ENCODE results near the gene ACY1.

ACY1 gene

DNA sequence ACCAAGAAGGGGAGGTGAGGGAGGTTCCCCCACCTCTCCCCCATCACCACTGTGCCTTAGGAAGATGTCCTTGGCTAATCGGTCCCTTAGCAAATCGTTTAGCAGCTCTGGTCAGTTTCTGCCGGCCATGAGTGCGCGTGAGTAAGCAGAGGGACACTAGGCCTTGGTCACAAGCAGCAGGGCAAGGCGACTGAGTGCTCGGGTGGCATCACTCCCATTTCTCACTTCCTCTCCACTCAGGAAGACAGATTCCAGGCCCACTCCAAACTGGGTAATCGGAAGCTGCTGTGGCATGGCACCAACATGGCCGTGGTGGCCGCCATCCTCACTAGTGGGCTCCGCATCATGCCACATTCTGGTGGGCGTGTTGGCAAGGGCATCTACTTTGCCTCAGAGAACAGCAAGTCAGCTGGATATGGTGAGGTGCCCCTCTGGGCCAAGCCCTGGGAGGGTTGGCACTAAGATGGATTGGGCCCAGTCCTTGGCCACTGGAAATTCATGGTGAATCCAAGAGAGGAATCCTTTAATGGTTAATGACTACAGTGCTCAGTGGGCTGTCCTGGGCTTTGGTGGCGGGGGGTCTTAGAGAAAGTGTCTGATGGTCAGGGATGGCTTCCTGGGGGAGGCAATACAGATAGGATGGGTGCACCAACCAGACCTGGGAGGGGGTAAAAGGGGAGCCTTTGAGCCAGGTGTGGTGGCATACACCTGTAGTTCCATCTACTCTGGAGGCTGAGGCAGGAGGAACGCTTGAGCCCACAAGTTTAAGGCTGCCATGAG lies 37.2 kb upstream of the ACY1 start:
- no peak for DNase-seq (ENCODE audit: low spot score)

GRCh38 chr3:51946796-51947195 lies 36.5 kb upstream of the ACY1 start:
- no peak for DNase-seq (ENCODE audit: low spot score)

DNA sequence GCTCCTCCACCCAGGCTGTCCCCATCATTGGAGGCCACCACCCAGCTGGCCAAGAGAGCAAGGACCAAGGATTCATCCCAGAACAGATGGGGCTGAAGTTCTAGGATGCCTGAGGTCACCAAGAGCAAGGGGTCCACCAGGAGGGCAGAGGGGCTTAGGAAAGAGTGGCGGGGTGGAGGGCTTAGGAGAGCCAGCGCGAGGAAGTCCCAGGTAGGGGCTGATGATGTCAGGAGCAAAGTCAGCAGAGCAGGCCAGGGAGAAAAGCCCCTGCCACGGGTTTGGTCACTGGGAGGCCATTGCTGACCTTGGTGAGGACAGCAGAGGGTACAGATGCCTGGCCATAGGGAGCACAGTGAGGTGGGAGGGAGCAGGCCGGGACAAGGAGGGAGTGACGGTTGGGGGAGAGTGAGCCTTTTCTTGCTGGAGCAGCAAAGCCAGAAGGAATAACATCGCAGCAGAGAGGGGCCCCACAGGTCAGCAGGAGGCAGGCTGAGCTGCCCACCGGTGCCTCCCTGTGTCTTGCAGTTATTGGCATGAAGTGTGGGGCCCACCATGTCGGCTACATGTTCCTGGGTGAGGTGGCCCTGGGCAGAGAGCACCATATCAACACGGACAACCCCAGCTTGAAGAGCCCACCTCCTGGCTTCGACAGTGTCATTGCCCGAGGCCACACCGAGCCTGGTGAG lies 36.0 kb upstream of the ACY1 start:
- no peak for DNase-seq (ENCODE audit: low spot score)

DNA sequence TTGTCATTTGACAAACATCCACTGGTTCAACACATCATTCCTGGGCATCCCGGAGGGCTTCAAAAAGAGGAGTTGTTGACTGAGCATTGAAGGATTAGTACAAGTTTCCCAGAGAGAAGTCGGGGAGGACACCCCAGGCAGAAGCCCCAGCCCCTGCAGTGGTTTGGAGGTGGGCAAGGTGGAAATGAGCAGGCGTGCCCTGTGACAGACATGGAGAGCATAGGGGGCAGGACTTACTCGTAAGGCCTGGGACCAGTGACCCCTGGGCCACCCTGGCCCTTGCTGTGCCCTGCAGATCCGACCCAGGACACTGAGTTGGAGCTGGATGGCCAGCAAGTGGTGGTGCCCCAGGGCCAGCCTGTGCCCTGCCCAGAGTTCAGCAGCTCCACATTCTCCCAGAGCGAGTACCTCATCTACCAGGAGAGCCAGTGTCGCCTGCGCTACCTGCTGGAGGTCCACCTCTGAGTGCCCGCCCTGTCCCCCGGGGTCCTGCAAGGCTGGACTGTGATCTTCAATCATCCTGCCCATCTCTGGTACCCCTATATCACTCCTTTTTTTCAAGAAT lies 35.2 kb upstream of the ACY1 start:
- no peak for DNase-seq (ENCODE audit: low spot score)

GRCh38 chr3:51949121-51949520 lies 34.2 kb upstream of the ACY1 start:
- DNase-seq (ENCODE audit: low spot score) = no peak

DNA sequence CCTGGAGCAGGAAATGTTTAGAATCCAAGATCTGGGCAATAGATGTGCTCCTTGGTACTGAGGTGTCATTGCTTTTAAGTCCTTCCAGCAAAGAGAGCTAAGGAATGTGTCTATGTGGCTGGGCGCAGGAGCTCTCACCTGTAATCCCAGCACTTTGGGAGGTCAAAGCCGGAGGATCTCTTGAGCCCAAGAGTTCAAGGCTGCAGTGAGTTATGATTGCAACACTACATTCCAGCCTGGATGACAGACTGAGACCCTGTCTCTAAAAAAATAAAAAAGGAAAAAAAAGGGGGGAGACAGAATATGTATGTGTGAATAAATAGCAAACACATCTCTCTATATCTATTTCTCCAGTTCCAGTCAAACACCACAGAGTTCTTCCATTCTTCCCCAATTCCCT lies 32.4 kb upstream of the ACY1 start:
- no peak for DNase-seq (ENCODE audit: low spot score)

GRCh38 chr3:51953445-51953844 lies 29.9 kb upstream of the ACY1 start:
- DNase-seq (ENCODE audit: low spot score) = peak; percentile 53

DNA sequence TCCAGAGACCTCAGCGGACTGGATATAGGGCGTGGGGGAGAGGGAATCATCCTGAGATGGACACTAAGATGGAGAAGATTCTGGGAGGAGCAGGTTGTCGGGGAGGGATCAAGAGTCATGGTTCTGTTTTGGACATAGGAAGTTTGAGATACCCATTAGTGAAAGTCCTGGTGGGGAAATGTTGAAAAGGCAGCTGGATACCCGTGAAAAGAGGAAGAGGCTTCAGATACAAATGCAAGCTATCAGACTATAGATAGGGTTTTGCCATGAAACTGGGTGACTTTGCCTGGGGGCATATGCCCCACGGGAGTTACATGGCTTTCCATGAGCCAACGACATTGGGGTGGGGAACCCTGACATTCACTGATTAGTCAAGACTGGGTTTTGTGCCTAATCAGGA lies 29.2 kb upstream of the ACY1 start:
- DNase-seq (ENCODE audit: low spot score) = no peak

DNA sequence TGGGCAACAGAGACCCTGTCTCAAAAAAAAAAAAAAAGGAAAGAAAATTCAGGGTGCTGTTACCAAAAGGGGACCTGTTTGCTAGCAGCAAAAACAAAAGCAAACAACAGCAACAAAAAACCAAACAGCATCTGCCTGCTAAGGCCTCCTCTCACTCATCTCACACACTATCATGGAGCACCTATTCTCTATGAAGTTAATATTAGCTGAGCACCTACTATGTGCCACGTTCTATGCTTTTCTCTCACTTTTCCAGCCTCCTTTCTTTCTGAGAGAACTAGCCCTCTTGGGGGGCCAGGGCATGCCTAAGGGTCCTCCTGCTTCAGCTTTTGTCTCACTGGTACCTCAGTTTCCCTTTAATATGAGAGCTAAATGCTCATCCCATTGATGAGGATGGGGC lies 28.6 kb upstream of the ACY1 start:
- no peak for DNase-seq (ENCODE audit: low spot score)

DNA sequence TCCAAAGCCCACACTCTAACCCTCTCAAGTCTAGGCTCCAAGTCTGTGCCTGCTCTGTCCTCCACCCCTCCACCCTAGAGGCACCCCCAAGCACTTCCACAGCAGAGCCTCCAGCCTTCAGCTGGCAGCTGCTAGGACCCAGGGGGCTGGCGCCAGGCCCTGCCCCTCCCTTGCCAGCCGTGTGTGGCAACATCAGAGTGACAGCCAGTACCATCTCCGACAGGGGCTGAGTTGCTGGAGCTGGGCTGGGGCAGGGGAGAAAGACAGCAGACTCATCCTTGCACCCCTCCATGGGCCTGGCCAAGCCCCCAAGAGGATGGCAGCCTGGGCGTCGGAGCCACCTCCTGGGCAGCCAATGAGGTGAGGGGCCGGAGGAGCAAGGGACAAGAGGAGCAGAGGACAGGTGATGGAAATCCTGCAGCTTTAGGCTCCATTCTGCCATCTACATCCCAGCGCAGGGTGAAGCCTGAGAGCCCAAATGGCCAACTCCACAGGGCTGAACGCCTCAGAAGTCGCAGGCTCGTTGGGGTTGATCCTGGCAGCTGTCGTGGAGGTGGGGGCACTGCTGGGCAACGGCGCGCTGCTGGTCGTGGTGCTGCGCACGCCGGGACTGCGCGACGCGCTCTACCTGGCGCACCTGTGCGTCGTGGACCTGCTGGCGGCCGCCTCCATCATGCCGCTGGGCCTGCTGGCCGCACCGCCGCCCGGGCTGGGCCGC lies 28.0 kb upstream of the ACY1 start, which contains the start of gene GPR62:
GPR62 (plus strand) TSS at position 207 of the 718 bp plus-strand sequence; CDS start at position 479, 272 bp downstream.
- no peak for DNase-seq (ENCODE audit: low spot score)

GRCh38 chr3:51955893-51956770 lies 27.2 kb upstream of the ACY1 start:
- DNase-seq (ENCODE audit: low spot score) = peak; percentile 68

GRCh38 chr3:51957520-51958205 lies 25.7 kb upstream of the ACY1 start:
- no peak for DNase-seq (ENCODE audit: low spot score)

DNA sequence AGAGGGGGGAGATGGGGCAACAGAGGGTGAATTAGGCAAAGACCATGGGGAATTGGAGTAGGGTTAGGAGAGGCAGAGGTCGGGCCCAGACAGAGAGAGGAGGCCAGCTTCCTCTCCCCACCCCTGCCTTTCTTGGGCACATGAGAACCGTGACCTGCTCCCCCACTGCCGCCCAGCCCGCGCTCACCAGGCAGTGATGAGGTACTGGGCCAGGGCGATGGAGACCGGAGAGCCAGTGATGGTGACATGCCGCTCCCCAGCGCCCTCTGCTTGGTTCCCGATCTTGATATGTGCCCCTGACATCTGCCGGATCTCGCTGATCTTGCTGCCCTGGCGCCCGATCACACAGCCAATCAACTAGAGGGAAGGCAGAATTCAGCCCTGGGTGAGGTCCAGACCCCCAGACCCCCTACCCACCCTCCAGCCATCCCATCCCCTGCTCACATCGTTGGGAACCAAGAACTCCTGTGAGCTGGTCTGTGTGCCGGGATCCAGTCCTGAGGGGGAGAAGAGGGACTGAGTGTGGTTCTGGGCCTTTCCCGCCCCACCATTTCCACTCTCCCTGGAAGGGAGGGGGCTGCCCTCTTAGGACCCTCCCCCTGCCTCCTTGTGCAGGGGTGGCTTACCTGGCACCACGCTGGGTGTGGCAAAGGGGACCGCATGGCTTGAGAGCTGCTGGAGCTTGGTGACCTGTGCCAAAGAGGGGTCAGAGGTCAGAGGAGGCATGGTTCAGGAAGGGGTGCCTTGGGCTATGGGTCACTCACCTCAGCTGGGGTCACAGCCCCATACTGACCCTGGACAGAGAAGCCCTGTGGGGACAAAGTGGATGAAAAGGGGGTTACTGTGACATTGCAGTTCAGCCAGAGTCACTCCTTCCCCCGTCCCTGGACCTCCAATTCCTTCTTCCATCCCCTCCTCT lies 24.5 kb upstream of the ACY1 start:
- no peak for DNase-seq (ENCODE audit: low spot score)

DNA sequence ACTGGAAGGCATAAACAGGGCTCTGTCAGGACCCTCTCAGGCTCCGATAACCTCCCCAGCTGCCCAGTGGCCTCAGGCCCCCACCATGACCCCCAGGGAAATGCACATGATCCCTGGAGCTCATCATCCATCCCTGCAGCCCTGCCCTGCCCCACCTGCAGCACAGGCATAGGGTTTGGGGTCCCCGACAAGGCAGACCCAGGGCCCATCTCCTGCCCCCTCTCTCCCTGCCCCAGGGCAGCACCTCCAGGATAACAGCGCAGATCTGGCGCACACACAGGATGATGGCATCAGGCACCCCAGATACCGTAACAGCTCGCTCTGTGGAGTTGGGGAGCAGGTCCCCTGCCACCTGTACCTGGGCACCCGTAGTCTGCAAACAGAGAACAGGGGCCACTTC lies 23.7 kb upstream of the ACY1 start:
- no peak for DNase-seq (ENCODE audit: low spot score)

DNA sequence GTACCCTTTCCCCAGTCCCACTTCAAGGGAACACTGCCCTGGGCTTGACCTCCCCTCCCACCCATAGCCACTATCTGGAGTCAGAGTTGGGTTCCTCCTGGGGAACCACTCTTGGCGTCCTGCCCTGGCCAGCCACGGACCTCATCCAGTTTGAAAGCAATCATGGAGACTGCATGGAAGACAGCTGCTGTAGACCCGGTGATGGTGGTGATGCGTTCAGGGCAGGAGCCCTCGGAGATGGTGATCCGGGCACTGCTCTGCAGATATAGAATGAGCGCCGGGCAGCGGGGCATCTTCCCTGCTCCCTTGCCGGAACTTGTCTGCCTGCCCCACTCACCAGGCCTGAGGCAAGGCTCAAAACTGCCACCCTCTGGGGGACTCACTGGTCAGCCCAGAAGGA lies 22.9 kb upstream of the ACY1 start:
- no peak for DNase-seq (ENCODE audit: low spot score)

GRCh38 chr3:51961011-51961410 lies 22.3 kb upstream of the ACY1 start:
- no peak for DNase-seq (ENCODE audit: low spot score)

GRCh38 chr3:51961602-51962569 lies 21.4 kb upstream of the ACY1 start:
- no peak for DNase-seq (ENCODE audit: low spot score)

DNA sequence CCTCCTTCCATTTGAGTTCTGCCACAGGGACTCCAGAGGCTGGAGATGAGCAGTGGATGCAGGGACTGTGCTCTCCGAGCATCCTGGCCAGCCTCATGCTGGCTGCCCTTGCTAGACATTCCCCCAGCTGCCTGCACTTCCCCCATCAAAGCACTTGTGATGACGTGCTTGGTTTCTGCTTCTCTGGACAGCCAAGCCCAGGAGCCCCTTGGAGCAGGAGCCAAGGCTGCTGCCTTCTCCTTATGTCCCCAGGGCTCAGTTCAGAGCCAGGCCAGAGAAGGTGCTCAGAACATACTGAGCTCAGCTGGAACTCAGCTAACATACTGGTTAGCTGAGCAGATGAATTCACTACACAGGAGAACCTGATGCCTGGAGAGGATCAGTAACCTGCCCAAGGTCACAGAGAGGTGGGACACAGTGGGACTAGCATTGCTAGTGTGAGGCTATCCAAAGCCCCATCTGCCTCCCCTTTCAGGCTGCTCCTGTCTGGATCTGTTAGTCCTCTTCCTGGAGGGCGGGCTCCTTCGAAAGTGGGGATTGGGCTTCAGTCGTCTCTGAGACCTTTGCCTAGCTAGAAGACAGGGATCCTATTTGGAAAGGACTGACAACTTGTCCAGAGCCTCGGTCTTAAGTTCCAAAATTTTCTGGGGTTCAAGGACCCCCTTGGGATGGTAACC lies 20.3 kb upstream of the ACY1 start:
- no peak for DNase-seq (ENCODE audit: low spot score)

Data from GM03348 (cell line).